ENCODE measurements around the gene TLE4.
A peak's percentile ranks its signal among the peaks of the same experiment; 100 is the strongest.
"Not testable (repeated sequence)": the region's sequence is repeated elsewhere in the genome, so short reads cannot be mapped to it uniquely, and the experiment has no call there.

TLE4 gene

DNA sequence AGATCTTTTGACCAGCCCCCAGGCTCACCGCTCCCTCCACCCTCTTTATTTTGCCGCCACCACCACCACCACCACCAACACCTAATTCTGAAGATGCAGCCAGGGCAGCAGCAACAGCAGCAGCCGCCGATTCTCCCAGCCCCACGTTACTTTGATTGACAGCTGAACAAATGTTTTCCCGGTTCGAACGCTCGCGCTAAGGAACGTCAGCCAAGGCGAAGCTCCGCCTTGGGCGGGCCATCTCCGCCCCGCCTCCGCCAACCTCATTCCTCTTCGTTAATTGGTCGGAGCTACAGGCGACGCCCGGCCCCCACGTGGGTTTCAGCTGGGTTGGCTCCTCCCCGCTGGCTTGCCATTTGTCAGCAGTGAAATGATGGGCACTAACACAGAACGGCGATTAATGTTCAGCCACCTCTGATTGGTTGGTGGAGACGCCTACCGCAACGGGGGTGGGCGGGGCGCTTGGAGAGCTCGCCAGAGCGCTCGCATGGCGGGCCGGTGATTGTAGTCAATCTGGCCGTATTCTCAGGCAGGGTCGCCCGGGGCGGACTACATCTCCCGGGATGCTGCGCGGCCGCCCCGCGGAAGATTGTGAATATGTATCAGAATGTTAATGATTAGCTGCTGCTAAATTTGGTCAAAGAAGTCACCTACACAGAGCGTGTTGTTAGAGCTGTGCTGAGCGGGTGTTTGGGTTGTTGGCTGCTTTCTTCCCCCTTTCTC, at the start of gene TLE4:
TLE4 (plus strand) TSS at position 657 of the 723 bp plus-strand sequence. CDS start 826 bp downstream, outside the sequence.
- DNase-seq (ENCODE audit: low read depth in 1 of 2, low spot score in 1 of 2): peak; percentile 99

DNA sequence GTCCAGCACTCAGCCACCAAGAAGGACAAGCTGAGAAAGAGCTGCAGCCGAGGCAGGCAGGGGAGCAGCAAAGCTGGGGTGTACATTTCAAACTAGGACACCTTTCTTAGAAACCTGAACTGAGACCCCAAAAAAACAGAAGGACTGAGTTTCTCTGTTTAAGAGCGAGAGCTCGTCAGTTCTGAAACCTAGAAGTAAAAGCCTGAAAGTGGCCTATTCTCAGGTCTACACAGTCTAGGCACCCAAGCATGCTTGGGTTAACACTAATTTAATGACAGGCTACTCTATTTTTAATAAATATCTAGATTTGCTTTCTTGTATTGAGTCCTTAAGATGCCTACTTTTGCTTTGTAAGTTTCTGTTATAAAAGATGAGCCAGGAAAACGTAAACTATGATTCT, 49.0 kb upstream of the TLE4 start:
- DNase-seq (ENCODE audit: low read depth in 1 of 2, low spot score in 1 of 2): no peak

DNA sequence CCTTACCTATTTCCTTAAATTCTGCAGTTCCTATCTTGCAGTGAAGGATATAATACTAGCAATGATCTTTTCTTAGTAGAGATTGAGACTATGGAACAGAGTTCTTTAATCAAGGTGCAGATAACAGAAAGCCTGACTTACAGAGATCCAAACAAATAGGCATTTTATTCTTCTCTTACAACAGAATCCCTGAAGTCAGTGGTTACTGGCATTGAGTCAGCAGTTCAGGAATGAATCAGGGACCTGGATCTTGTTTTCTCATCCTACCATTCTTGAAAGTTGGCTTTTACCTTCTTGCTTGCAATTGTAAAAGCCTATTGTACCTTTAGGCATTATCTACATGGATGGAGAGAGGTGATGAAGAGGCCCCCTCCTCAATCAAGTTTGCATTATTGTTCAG, 47.5 kb upstream of the TLE4 start:
- DNase-seq (ENCODE audit: low read depth in 1 of 2, low spot score in 1 of 2): no peak

DNA sequence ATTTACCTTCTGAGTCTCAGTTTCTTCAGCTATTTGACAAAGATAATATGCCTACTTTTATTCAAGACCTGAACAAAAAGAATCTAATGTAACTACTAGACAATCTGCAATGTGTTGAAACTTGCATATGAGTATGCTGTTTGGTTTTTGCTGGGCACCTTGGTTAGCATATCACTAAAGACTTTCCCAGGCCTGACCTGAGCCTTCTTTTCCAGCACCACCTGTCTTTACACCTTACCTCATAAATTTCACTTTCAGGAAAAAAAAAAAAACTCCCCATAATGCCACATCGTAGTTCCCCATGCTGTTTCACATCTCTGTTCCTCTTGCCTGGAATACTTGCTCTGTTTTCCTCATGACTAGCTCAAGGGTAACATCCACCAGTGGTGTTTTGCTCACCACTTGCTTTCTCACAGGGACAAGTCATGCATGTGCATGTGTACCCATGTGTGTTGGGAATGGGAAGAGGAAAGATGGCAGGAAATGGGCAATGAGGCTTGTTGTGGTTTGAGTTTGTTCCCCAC, 45.6 kb upstream of the TLE4 start:
- DNase-seq (ENCODE audit: low read depth in 1 of 2, low spot score in 1 of 2): no peak

DNA sequence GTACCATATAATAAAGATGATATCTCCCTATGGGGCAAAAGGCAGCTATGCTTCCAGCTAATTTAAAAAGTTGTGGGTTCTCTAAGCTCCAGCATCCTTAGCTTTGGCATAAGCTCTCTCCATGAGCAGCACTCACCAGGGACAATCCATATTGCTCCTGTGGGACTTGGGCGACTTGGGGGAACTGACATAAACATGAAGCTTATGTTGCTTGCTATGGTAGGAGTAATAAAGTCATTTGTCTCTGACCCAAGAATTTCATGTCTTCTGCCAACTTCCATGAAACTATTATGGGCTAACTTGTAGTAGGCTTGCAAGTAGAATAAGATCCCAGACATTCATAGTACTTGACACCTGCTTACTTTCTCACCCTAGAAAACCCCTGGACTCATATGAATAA, 36.2 kb upstream of the TLE4 start:
- DNase-seq (ENCODE audit: low read depth in 1 of 2, low spot score in 1 of 2): no peak

- no peak for DNase-seq (ENCODE audit: low read depth in 1 of 2, low spot score in 1 of 2)
These were observed 33.9 kb upstream of the TLE4 start for GRCh38 chr9:79537838-79538237.

GRCh38 chr9:79542735-79543620, 28.8 kb upstream of the TLE4 start:
- DNase-seq (ENCODE audit: low read depth in 1 of 2, low spot score in 1 of 2): no peak

- DNase-seq (ENCODE audit: low read depth in 1 of 2, low spot score in 1 of 2): not testable (repeated sequence)
These were observed 27.4 kb upstream of the TLE4 start for GRCh38 chr9:79544375-79544774.

DNA sequence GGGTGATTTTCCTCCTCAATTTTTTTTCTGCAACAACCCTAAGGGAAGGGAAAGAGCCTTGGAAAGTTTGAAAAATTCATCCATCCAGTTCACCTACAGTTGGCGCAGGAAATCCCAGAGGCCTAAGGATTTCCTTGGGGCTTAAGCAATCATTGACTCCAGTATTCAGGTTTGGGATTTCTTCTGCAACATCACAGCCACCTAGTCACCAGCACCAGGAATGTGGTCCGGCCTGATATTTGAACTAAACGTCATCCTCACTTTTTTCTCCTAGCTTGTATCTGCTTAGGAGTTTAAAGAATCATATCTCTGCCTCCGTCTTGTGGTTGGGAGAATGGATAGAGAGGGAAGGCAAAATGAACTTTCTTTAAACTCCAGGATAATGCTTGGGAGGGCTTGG, 20.2 kb upstream of the TLE4 start:
- DNase-seq (ENCODE audit: low read depth in 1 of 2, low spot score in 1 of 2): no peak

- no peak for DNase-seq (ENCODE audit: low read depth in 1 of 2, low spot score in 1 of 2)
These were observed 19.8 kb upstream of the TLE4 start for GRCh38 chr9:79551994-79552393.

DNA sequence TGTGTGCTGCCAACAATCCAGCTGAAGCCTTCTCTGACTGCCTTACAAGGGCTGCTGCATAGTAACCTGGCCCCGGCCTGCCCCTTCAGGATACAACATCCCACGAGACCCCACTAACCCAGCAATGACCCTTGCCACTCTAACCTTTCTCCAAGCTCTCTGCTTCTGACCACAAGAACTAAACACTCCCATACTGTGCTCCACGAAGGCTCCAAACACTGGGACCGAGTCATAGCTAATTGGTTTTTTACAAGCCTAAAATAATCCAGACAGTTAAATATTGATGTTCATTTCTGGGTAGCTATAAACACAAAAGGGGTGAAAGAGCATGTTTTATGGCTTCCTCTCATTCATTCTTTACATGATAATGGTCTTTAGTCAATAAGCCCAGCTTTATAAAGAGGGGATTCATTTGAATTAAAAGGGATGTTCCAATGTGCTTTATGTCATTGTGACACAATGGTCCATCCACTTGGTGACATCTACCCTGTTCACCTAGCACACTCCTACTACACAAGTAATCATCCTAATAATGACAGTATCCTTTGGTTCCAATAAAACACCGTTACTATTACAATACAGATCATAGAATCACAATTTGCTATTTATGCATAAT, 16.2 kb upstream of the TLE4 start:
- no peak for DNase-seq (ENCODE audit: low read depth in 1 of 2, low spot score in 1 of 2)

- DNase-seq (ENCODE audit: low read depth in 1 of 2, low spot score in 1 of 2): no peak
These were observed 12.1 kb upstream of the TLE4 start for GRCh38 chr9:79559495-79560181.

DNA sequence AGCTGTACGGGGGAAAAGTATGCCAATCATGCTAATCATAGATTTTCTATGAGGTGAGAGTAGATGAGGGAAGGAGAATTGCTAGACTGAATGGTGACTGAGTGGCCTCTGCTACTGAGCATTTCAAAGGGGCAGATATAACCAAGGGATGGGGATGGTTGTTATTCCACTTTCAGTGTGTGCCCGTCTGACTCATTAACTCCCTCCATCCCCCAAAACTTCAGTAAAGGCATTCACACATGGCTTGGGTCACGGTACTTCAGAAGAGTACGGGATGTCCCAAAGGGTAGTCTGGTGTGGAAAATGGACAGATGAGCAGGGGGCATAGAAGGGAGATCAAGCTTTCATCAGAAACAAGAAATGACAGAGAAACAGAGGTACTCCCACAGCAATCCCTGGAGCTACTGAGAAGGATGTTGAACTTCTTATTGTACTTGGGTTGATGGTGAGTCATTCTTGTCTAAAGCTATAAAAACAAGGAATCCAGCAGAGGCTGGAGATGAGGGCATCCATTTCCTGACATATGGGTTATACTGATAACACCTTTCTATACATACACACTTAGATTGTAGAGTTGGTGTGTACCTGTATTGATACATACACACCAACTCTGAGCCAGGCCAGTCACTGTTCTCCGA, 8.9 kb upstream of the TLE4 start:
- no peak for DNase-seq (ENCODE audit: low read depth in 1 of 2, low spot score in 1 of 2)

- DNase-seq (ENCODE audit: low read depth in 1 of 2, low spot score in 1 of 2): no peak
These were observed 7.7 kb upstream of the TLE4 start for GRCh38 chr9:79564105-79564504.

DNA sequence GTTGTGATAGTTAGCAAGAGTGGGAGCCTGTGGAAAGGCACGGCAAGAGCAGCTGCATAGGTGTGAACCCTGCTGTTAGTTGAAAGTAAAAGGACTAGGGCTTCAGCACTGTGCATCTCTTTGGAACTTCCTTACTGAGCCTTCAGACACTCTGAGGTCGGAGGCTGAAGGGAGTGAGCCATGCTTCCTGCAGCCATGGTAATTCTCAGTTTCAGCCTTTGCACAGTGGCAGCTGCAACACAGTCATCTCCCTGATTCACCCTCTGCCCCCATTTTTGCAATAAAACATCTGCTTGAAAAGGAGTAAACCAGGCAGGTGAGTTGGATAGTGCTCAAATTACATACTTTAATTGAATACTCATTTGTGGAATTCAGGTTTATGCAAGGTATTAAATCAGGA, 6.5 kb upstream of the TLE4 start:
- DNase-seq (ENCODE audit: low read depth in 1 of 2, low spot score in 1 of 2): no peak

DNA sequence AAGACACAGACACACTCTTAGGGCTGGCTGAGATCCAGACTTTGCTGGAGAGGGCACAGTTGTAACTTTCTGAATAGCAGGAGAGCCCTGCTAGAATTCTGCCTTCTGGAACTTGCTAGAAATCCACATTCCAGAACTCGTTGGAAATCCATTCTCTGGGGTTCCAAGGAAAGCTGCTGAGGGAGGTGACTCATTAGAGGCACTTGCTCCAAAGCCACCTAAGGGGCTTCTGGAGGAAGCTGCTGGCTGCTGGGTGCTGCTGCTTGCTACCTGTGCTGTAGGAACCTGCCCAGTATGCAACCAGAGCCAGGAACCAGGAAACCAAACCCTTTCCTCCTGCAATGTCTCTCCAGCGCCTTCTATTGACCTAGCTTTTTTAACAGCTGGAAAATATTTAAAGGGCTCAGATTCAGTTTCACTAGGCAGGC, 4.1 kb upstream of the TLE4 start:
- no peak for DNase-seq (ENCODE audit: low read depth in 1 of 2, low spot score in 1 of 2)

DNA sequence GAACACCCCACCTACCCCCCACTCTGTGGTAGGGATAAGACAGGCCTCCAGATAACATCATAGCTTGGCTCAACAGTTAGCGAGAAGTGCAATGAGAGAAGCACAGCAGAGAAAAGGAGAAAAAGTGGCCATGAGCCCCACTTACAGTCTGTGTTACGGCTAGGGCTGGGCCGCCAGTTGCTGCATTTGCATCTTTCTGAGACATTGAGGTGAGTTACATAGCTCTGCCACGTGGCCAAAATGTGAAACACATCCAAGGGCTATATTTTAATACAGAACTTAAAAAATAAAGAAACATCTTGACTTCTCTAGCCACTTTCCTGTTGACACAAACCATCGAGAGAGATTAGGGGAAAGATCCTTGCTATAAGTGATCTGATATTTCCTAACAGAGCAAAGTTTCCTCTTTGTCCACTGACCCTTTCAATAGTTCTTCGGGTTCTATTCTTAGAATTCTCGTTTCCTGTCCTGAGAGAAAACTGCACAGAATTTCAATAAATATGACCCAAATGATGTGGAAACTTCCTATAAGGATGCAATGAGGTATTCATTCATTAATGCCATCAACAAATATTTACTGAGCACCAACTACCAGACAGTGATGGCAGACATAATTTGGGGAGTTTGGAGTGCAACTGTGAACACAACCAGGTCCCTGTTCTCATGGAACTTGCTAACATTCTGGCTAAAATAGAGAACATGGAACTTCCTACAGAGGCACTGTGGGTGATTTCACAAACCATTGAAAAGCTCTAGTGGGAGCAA, 3.2 kb upstream of the TLE4 start:
- DNase-seq (ENCODE audit: low read depth in 1 of 2, low spot score in 1 of 2): no peak

- no peak for DNase-seq (ENCODE audit: low read depth in 1 of 2, low spot score in 1 of 2)
These were observed 1.8 kb upstream of the TLE4 start for GRCh38 chr9:79569814-79570447.
